Testis (tissue), 3 donors: ENCODE results near the gene WFDC1. TPM values are rescaled to one million over a fixed set of nuclear protein-coding genes. Genes with fewer than 3 reads are reported as not detected.
A peak's percentile ranks its signal among the peaks of the same experiment; 100 is the strongest.
"Not testable (repeated sequence)": the region's sequence is repeated elsewhere in the genome, so short reads cannot be mapped to it uniquely, and the experiment has no call there.

Experiments
- DNase-seq: peaks from one replicate; pipeline ENCODE4 v3.0.0-alpha.2; 2019
- H3K27ac ChIP-seq, 2 donors: fragments of 200-600 bp; sonication (generic); one replicate each; pipeline ENCODE4 v1.5.1; 2019
- H3K27me3 ChIP-seq: fragments of 200-600 bp; sonication (generic); one replicate; pipeline ENCODE4 v1.5.1; 2019
- H3K36me3 ChIP-seq: fragments of 200-600 bp; sonication (generic); one replicate; pipeline ENCODE4 v1.5.1; 2017; ENCODE audit warnings: low read depth; ENCODE audit errors: missing control alignments
- H3K4me1 ChIP-seq: fragments of 200-600 bp; sonication (generic); one replicate; pipeline ENCODE4 v1.5.1; 2019
- H3K4me3 ChIP-seq, 2 donors: fragments of 200-600 bp; sonication (generic); one replicate each; pipeline ENCODE4 v1.5.1; 2017 to 2019
- H3K9me3 ChIP-seq: fragments of 200-600 bp; sonication (generic); one replicate; pipeline ENCODE4 v1.5.1; 2017
- POLR2A ChIP-seq: fragments of 450-650 bp; IDR thresholded peaks from one replicate; pipeline ENCODE4 v1.6.1; 2017; ENCODE audit warnings: antibody characterized with exemption, mild to moderate bottlenecking, moderate library complexity
- WGBS, 2 donors: methylation state at CpG; one replicate each; pipeline ENCODE4 v1.1.5; 2018; 5-methylcytosine and 5-hydroxymethylcytosine counted together
- intact Hi-C: fragments of 100-400 bp; cut with DNase I; formaldehyde crosslinking; loops from one replicate; pipeline ENCODE4 v1.15.1; 2023; ENCODE audit warnings: low total_unique reads
- polyA plus RNA-seq: library from polyadenylated mRNA; stranded (reverse); fragments of 350-450 nt; fragmentation: Illumina TruSeq; extraction: RNeasy Lipid Tissue Mini Kit (QIAGEN cat#74804); gene quantifications from one replicate; pipeline ENCODE4 v1.2.3, GENCODE V29; 2014; ENCODE audit warnings: low read depth, low replicate concordance; ENCODE audit not compliant: insufficient read depth
- total RNA-seq, 2 donors: library from RNA; depleted of rRNA; stranded (reverse); fragments of >200 nt; gene quantifications; one replicate each; pipeline ENCODE4 v1.2.3, GENCODE V29; 2016
- TF ChIP-seq, protein P1 (sequence below), 3 experiments: fragments of 450-650 bp in 2 of 3; fragments of 200-600 bp in 1 of 3; sonication (generic) in 1 of 3; IDR thresholded peaks; one replicate each; pipeline ENCODE4 v1.5.1; 2016 to 2019; ENCODE audit warnings: antibody characterized with exemption in 3 of 3, mild to moderate bottlenecking in 2 of 3, moderate library complexity in 1 of 3

The WFDC1 gene
- total and polyA plus RNA-seq, 3 donors from 2014 or later, result 16.4 to 23.5 (median 18.9) TPM

DNA sequence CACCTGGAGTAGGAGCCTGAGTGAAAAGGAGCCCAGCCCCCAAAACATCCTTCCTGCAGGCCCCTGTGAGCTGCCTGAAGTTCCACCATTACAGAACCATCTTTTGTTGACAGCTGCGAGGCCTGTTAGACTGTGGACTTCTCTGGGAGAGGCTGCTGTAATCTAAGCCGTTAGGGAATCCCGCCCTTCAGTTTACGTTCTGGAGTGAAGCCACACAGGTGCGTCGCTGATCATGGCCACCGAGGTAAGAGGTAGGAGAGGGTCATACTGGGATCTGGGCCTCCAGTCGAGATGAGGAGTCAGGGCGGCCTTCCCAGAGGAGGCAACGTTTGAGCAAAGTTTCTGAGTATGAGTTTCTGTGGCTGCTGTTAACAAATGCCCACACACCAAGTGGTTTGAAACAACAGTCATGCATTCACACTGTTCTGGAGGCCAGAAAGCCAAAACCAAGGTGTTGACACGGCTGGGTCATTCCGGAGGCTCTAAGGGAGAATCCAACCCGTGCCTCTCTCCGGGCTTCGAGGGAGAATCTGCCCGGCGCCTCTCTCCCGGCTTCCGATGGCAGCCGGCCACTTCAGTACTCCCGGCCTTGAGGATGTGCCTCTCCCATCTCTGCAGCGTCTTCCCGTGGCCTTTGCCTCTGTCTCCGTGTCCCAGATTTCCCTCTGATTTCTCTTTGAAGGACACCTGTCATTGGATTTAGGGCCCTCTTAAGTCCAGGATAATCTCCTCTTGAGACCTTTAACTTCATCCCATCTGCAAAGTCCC, 47.0 kb downstream of the WFDC1 start:
- no peak overlapping the region for H3K27ac ChIP-seq
- TF ChIP-seq, protein P1, sequence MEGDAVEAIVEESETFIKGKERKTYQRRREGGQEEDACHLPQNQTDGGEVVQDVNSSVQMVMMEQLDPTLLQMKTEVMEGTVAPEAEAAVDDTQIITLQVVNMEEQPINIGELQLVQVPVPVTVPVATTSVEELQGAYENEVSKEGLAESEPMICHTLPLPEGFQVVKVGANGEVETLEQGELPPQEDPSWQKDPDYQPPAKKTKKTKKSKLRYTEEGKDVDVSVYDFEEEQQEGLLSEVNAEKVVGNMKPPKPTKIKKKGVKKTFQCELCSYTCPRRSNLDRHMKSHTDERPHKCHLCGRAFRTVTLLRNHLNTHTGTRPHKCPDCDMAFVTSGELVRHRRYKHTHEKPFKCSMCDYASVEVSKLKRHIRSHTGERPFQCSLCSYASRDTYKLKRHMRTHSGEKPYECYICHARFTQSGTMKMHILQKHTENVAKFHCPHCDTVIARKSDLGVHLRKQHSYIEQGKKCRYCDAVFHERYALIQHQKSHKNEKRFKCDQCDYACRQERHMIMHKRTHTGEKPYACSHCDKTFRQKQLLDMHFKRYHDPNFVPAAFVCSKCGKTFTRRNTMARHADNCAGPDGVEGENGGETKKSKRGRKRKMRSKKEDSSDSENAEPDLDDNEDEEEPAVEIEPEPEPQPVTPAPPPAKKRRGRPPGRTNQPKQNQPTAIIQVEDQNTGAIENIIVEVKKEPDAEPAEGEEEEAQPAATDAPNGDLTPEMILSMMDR (IDR thresholded peaks at IDR 0.05), result no peak
- no peak for TF ChIP-seq POLR2A

DNA sequence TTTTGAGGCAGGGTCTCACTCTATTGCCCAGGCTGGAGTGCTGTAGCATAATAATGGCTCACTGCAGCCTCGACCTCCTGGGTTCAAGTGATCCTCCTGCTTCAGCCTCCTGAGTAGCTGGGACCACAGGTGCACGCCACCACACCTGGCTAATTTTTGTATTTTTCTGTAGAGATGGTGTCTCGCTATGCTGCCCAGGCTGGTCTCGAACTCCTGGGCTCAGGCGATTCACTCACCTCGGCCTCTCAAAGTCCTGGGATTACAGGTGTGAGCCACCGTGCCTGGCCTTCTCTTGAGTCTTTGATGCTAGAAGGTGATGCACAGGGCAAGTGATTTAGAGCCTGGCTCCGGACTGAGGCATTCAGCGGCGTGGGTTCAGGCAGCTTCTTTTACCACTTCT, 49.1 kb downstream of the WFDC1 start:
- WGBS, 2 donors, result 92 to 96% methylated on average over 9 to 10 of the region's 10 CpGs
- intact Hi-C loops, H3K4me1 ChIP-seq, H3K9me3 ChIP-seq, DNase-seq, H3K36me3 ChIP-seq, H3K27ac ChIP-seq, H3K27me3 ChIP-seq, H3K4me3 ChIP-seq: not testable (repeated sequence)

More for the DNA sequence above, 47.0 kb downstream of the WFDC1 start:
- no peaks in the 10 kb centered on the region for H3K9me3 ChIP-seq
- intact Hi-C loops, result no loop called here
- no peaks in the 10 kb centered on the region for H3K36me3 ChIP-seq
- DNase-seq, result no peak
- H3K4me1 ChIP-seq, result no peaks in the 10 kb centered on the region
- 67 to 74% methylated on average over 24 of the region's 24 CpGs for WGBS, 2 donors
- H3K4me3 ChIP-seq, result no peak overlapping the region
- H3K27me3 ChIP-seq, result no peaks in the 10 kb centered on the region

- no peaks in the 10 kb centered on the region for H3K4me1 ChIP-seq
- H3K36me3 ChIP-seq, result no peaks in the 10 kb centered on the region
- 89 to 90% methylated on average over 7 to 8 of the region's 8 CpGs for WGBS, 2 donors
- no peak for DNase-seq
- intact Hi-C loops, result no loop called here
- no peaks in the 10 kb centered on the region for H3K27me3 ChIP-seq
- no peak for TF ChIP-seq POLR2A
- TF ChIP-seq, protein P1 (IDR thresholded peaks at IDR 0.05), result no peak
- no peak overlapping the region for H3K27ac ChIP-seq
- no peak overlapping the region for H3K4me3 ChIP-seq
- no peaks in the 10 kb centered on the region for H3K9me3 ChIP-seq
Observed at GRCh38 chr16:84344781-84345180, 50.1 kb downstream of the WFDC1 start.

DNA sequence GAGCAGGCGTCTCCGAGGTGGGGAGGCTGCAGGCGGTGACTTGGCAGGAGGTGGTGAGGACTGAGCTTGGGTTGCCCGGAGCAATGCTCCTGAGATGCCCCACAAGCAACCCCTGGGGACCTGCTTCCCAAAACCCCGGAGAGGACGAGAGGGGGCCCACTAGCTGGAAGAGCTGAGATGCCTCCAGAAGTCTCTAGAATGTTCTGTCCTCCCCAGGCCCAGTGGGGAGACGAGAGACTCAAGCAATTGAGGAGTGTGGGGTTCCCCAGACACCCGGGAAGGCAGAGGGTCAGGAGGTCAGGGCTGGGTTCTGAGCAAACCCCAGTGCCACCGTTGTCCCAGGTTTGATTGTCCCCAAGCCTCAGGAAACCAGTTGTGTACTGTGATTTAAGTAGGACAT, 52.5 kb downstream of the WFDC1 start:
- Histone ChIP-seq H3K4me1 (no peaks in the 10 kb centered on the region), H3K27me3 (no peaks in the 10 kb centered on the region), H3K36me3 (no peaks in the 10 kb centered on the region), H3K4me3 (no peak overlapping the region), H3K27ac (no peak overlapping the region), H3K9me3 (no peaks in the 10 kb centered on the region)
- intact Hi-C loops, result no loop called here
- DNase-seq, result no peak
- 86 to 97% methylated on average over 9 of the region's 9 CpGs for WGBS, 2 donors
- TF ChIP-seq POLR2A, result no peak
- TF ChIP-seq, protein P1 (IDR thresholded peaks at IDR 0.05), result no peak

DNA sequence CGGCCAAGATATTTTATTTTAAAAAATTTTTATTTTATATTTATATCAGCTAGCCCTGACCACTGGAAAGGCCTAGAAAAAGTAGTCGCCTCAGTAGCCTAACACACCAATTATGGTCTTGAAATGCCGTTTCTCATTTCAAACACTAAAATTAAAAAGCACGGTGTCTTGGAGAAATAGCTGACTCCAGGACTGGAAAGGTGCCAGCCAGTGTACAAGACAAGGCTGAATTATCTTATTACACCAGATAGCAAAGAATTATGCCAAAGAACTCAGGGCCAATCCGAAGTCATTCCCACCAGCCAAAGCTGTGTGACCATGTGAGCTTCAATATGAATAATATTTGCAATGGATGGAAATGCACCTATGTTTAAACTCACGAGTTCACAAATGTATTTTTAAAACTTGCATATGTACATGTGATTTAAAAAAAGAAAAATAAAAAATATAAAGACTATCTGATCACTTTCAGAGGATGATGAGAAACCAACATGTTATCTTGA, 53.8 kb downstream of the WFDC1 start:
- intact Hi-C loops, result no loop called here
- H3K4me1 ChIP-seq, result no peaks in the 10 kb centered on the region
- WGBS, 2 donors, result 57 to 72% methylated on average over 6 of the region's 6 CpGs
- H3K9me3 ChIP-seq, result no peaks in the 10 kb centered on the region
- peak; percentile 80 for DNase-seq
- TF ChIP-seq POLR2A, result no peak
- TF ChIP-seq, protein P1 (IDR thresholded peaks at IDR 0.05), result no peak
- no peak overlapping the region for H3K4me3 ChIP-seq
- H3K27ac ChIP-seq, result no peak overlapping the region
- no peaks in the 10 kb centered on the region for H3K27me3 ChIP-seq
- H3K36me3 ChIP-seq, result no peaks in the 10 kb centered on the region
